Upper lobe of left lung (tissue), 6 donors: ENCODE results near the gene ANO1. TPM values are rescaled to one million over a fixed set of nuclear protein-coding genes. Genes with fewer than 3 reads are reported as not detected.

Experiments used
- ATAC-seq, 2 donors: fragments of 200-7000 bp; cut with Tn5 transposase; one replicate each; pipeline ENCODE4 v1.9.1; 2022; ENCODE audit warnings: mild to moderate bottlenecking in 2 of 2, moderate library complexity in 2 of 2; ENCODE audit not compliant: low FRiP score in 2 of 2
- DNase-seq, 2 donors: peaks; one replicate each; pipeline ENCODE4 v3.0.0-alpha.2; 2019 to 2020
- H3K27ac ChIP-seq, 4 donors: fragments of 200-600 bp; sonication (generic); one replicate each; pipeline ENCODE4 v1.5.1; 2016 to 2019
- H3K27me3 ChIP-seq, 4 donors: fragments of 200-600 bp; sonication (generic); one replicate each; pipeline ENCODE4 v1.5.1; 2017 to 2019
- H3K36me3 ChIP-seq, 4 donors: fragments of 200-600 bp; sonication (generic); one replicate each; pipeline ENCODE4 v1.5.1; 2016 to 2019
- H3K4me1 ChIP-seq, 4 donors: fragments of 200-600 bp; sonication (generic); one replicate each; pipeline ENCODE4 v1.5.1; 2018 to 2019
- H3K4me3 ChIP-seq, 4 donors: fragments of 200-600 bp; sonication (generic); one replicate each; pipeline ENCODE4 v1.5.1; 2017 to 2019; ENCODE audit warnings: mild to moderate bottlenecking in 2 of 4, moderate library complexity in 1 of 4
- H3K9me3 ChIP-seq, 4 donors: fragments of 200-600 bp; sonication (generic); one replicate each; pipeline ENCODE4 v1.5.1; 2018 to 2019
- EP300 ChIP-seq, 4 donors: sonication (generic); formaldehyde crosslinking; IDR thresholded peaks; one replicate each; pipeline ENCODE4 v1.5.1; 2017; ENCODE audit warnings: antibody characterized with exemption in 4 of 4, control low read depth in 2 of 4
- POLR2A ChIP-seq, 4 donors: fragments of 450-650 bp; IDR thresholded peaks; one replicate each; pipeline ENCODE4 v1.5.1; 2016 to 2017; ENCODE audit warnings: antibody characterized with exemption in 4 of 4, mild to moderate bottlenecking in 2 of 4
- POLR2AphosphoS5 ChIP-seq, 2 donors: sonication (generic); formaldehyde crosslinking; IDR thresholded peaks; one replicate each; pipeline ENCODE4 v1.5.1; 2017; ENCODE audit warnings: antibody characterized with exemption in 2 of 2
- whole genome bisulfite sequencing, 2 donors: methylation state at CpG; one replicate each; pipeline ENCODE4 v1.1.5; 2017 to 2018; 5-methylcytosine and 5-hydroxymethylcytosine counted together
- total RNA-seq, 6 donors: library from RNA; depleted of rRNA in 4 of 6; stranded (reverse); fragments of >200 nt in 4 of 6; gene quantifications; one replicate each; pipeline versions ENCODE4 v1.1.0 to v1.2.1, GENCODE V29; 2016 to 2021
- TF ChIP-seq, protein P1 (sequence below), 6 experiments: fragments of 450-650 bp in 4 of 6; fragments of 200-600 bp in 2 of 6; sonication (generic) in 2 of 6; IDR thresholded peaks; one replicate each; pipeline ENCODE4 v1.5.1; 2016 to 2019; ENCODE audit warnings: antibody characterized with exemption in 6 of 6
- donor health status: DM: no; HTN: no; CAD: no; lungs with moderate emphysema.
- donor health status: DM: no; HTN: yes; CAD: no; lungs with severe emphysema.

The ANO1 gene
- total RNA-seq, 6 donors from 2014 or later, result 4.8 to 13.2 (median 7.2) TPM

- Histone ChIP-seq H3K4me3 (no peak overlapping the region), H3K4me1 (no peaks in the 10 kb centered on the region), H3K27me3 (no peaks in the 10 kb centered on the region), H3K27ac (no peak overlapping the region), H3K9me3 (no peaks in the 10 kb centered on the region), H3K36me3 (no peaks in the 10 kb centered on the region)
- DNase-seq (no peak), ATAC-seq (no peak)
- no peak for TF ChIP-seq POLR2A (IDR thresholded peaks at IDR 0.05)
- TF ChIP-seq, protein P1, sequence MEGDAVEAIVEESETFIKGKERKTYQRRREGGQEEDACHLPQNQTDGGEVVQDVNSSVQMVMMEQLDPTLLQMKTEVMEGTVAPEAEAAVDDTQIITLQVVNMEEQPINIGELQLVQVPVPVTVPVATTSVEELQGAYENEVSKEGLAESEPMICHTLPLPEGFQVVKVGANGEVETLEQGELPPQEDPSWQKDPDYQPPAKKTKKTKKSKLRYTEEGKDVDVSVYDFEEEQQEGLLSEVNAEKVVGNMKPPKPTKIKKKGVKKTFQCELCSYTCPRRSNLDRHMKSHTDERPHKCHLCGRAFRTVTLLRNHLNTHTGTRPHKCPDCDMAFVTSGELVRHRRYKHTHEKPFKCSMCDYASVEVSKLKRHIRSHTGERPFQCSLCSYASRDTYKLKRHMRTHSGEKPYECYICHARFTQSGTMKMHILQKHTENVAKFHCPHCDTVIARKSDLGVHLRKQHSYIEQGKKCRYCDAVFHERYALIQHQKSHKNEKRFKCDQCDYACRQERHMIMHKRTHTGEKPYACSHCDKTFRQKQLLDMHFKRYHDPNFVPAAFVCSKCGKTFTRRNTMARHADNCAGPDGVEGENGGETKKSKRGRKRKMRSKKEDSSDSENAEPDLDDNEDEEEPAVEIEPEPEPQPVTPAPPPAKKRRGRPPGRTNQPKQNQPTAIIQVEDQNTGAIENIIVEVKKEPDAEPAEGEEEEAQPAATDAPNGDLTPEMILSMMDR (IDR thresholded peaks at IDR 0.05), result no peak
- TF ChIP-seq EP300 (IDR thresholded peaks at IDR 0.05), result no peak
- TF ChIP-seq POLR2AphosphoS5 (IDR thresholded peaks at IDR 0.05), result no peak
- WGBS, 2 donors, result 50 to 63% methylated on average over 2 to 10 of the region's 11 CpGs
These were observed 91.0 kb downstream of the ANO1 start for GRCh38 chr11:70169127-70169526.

GRCh38 chr11:70169632-70170031 is 91.5 kb downstream of the ANO1 start:
- WGBS, 2 donors, result 74 to 76% methylated on average over 8 of the region's 8 CpGs
- no peaks in the 10 kb centered on the region for H3K36me3 ChIP-seq
- H3K4me1 ChIP-seq, result no peaks in the 10 kb centered on the region
- no peaks in the 10 kb centered on the region for H3K9me3 ChIP-seq
- ATAC-seq, result peak in 1 of 2 donors; percentile 4
- DNase-seq, result no peak
- H3K27me3 ChIP-seq, result no peaks in the 10 kb centered on the region
- no peak overlapping the region for H3K27ac ChIP-seq
- H3K4me3 ChIP-seq, result no peak overlapping the region
- TF ChIP-seq EP300 (IDR thresholded peaks at IDR 0.05), result no peak
- TF ChIP-seq, protein P1 (IDR thresholded peaks at IDR 0.05), result no peak
- TF ChIP-seq POLR2AphosphoS5 (IDR thresholded peaks at IDR 0.05), result no peak

GRCh38 chr11:70170596-70171210 is 92.6 kb downstream of the ANO1 start:
- H3K27me3 ChIP-seq, result no peaks in the 10 kb centered on the region
- no peak overlapping the region for H3K4me3 ChIP-seq
- no peaks in the 10 kb centered on the region for H3K9me3 ChIP-seq
- no peak overlapping the region for H3K27ac ChIP-seq
- TF ChIP-seq, protein P1 (IDR thresholded peaks at IDR 0.05), result no peak
- no peak for TF ChIP-seq EP300 (IDR thresholded peaks at IDR 0.05)
- no peak for TF ChIP-seq POLR2A (IDR thresholded peaks at IDR 0.05)
- TF ChIP-seq POLR2AphosphoS5 (IDR thresholded peaks at IDR 0.05), result no peak
- WGBS, 2 donors, result 85 to 92% methylated on average over 19 to 21 of the region's 22 CpGs
- no peak for DNase-seq
- no peak for ATAC-seq
- H3K36me3 ChIP-seq, result no peaks in the 10 kb centered on the region
- H3K4me1 ChIP-seq, result no peaks in the 10 kb centered on the region

DNA sequence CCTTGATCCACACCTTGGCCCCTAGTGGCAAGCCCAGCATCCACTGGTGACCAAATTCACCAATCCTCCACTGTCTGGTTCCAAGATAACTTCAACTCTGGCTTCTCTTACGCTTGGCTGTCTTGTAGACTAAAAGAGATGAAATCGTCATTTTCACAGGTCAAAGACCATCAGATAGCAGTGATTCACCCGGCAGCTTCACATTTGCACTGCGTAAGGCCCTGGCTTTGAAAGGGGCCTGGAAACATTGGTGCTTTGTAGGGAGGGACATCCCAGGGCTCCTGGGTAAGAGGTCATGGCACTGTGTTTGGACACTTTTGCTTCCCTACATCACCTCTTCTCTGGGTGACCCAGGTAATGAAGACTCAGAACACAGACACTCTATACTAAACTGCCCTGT is 94.9 kb downstream of the ANO1 start:
- TF ChIP-seq POLR2AphosphoS5 (IDR thresholded peaks at IDR 0.05), result no peak
- TF ChIP-seq, protein P1 (IDR thresholded peaks at IDR 0.05), result no peak
- no peak for TF ChIP-seq POLR2A (IDR thresholded peaks at IDR 0.05)
- TF ChIP-seq EP300 (IDR thresholded peaks at IDR 0.05), result no peak
- ATAC-seq (no peak), DNase-seq (no peak)
- no peaks in the 10 kb centered on the region for H3K36me3 ChIP-seq
- no peaks in the 10 kb centered on the region for H3K9me3 ChIP-seq
- WGBS, 2 donors, result 71 to 76% methylated on average over 4 of the region's 4 CpGs
- H3K4me1 ChIP-seq, result no peaks in the 10 kb centered on the region
- H3K27ac ChIP-seq, result no peak overlapping the region
- H3K27me3 ChIP-seq, result no peaks in the 10 kb centered on the region
- H3K4me3 ChIP-seq, result no peak overlapping the region
